Retinal pigment epithelial cell (primary cell): ENCODE data around the gene ONECUT2.
"Not testable (repeated sequence)": the region's sequence is repeated elsewhere in the genome, so short reads cannot be mapped to it uniquely, and the experiment has no call there.

ENCODE experiments used
- DNase-seq: peaks from one replicate; pipeline ENCODE4 v3.0.0-alpha.2; 2010; ENCODE audit warnings: low read depth
- H3K4me3 ChIP-seq: 2 replicates; pipeline ENCODE4 v1.5.1; 2011; ENCODE audit warnings: mild to moderate bottlenecking, low read length, control low read depth, moderate library complexity
- TF ChIP-seq, protein P1 (sequence below): conservative IDR thresholded peaks from 2 replicates; pipeline ENCODE4 v1.5.1; 2011; ENCODE audit warnings: low read depth, low read length, control low read depth, inconsistent platforms

The ONECUT2 gene

DNA sequence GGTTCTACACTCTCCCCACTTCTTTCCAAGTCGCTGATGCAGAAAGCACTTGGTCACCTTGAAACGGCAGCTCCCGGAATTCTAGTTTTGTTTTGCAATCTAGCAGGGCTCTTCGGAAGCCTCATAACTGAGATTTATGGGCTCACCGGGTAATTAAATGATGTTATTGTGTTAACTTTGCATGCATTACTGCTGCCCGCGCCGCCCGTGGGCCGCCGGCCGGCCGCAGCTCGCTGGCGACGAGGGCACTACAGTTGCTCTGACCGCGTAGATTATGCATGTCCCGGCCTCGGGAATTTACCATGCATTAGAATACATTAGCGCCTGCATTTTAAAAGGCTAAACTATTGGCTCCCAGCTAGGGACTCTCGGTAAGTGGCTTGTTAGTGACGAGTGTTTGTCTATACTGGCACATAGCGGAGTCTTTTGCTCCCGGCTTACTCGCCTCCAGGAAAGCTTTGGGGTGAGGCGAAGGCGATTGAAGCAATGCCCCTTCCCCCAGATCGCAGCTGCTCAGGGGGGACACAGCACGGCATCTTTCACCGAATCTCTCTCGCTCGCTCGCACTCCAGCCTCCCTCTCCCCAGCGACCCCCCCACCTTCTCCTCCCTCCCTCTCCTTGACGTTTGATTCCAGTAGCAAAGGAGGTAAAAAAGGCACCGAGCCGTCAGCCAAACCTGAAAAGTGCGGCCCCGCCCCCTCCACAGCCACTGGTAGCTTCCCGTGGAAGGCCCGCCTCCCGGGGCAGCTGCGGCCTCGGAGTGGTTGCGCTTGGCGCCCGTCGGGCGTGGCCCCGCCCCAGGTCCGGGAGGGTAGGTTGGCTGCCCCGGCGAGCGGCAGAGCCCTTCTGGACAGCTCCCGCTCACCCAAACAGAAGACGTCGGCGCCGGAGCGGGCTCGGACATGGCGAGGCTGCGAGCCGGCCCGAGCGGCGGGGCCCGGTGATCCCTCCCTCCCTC lies at the start of gene ONECUT2:
Gene ONECUT2, plus strand, starts transcription at position 839 of the 959 bp plus-strand sequence. CDS start 343 bp downstream, outside the sequence.
- peak; percentile 60 for DNase-seq
- TF ChIP-seq, protein P1, sequence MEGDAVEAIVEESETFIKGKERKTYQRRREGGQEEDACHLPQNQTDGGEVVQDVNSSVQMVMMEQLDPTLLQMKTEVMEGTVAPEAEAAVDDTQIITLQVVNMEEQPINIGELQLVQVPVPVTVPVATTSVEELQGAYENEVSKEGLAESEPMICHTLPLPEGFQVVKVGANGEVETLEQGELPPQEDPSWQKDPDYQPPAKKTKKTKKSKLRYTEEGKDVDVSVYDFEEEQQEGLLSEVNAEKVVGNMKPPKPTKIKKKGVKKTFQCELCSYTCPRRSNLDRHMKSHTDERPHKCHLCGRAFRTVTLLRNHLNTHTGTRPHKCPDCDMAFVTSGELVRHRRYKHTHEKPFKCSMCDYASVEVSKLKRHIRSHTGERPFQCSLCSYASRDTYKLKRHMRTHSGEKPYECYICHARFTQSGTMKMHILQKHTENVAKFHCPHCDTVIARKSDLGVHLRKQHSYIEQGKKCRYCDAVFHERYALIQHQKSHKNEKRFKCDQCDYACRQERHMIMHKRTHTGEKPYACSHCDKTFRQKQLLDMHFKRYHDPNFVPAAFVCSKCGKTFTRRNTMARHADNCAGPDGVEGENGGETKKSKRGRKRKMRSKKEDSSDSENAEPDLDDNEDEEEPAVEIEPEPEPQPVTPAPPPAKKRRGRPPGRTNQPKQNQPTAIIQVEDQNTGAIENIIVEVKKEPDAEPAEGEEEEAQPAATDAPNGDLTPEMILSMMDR = no peak
- H3K4me3 ChIP-seq = peak within 1 kb of the TSS; percentile 56

DNA sequence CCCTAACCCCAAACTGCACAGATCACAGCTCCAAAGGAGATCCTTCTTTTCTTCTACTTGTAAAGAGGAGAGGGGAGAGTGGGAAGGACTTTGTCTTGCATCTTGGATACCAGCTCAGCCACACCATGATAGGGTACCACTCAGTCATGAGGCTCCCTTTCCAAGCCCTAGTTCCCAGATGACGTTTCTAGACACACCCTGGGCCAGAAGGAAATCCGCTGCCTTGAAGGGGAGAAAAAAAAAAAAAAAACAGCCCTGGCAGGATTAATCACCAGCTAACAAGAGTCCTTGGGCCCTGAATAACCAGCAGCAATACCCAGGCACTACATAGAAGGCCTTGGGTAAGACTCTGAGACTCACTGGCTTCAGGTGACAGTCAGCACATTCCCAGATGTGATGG lies 45.9 kb upstream of the ONECUT2 start:
- H3K4me3 ChIP-seq = no peak overlapping the region
- TF ChIP-seq, protein P1 = no peak
- no peak for DNase-seq

DNA sequence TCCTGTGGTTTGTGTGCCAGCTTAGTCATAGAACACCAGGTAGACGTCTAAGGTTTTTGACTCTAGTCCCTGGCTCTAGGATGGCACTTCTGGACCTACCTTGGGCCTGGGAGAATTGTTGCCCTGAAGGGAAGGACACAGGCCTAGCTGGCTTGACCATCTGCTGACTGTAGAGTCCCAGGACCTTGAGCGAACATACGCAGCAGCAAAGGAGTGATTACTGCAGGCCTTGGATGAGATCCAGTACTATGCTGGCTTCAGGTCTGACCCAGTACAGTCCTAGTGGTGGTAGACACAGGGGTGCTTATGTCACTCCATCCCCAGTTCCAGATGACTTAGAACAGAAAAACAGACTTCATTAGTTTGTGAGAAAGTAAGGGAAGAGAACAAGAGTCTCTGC lies 45.1 kb upstream of the ONECUT2 start:
- TF ChIP-seq, protein P1 = no peak
- DNase-seq = no peak
- H3K4me3 ChIP-seq = no peak overlapping the region

DNA sequence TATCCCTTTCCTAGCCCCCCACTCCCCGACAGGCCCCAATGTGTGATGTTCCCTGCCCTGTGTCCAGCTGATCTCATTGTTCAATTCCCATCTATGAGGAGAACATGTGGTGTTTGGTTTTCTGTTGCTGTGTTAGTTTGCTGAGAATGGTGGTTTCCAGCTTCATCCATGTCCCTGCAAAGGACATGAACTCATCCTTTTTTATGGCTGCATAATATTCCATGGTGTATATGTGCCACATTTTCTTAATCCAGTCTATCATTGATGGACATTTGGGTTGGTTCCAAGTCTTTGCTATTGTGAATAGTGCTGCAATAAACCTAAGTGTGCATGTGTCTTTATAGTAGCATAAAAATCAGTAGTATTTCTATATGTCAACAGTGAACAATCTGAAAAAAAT lies 40.4 kb upstream of the ONECUT2 start:
- not testable (repeated sequence) for DNase-seq, H3K4me3 ChIP-seq

DNA sequence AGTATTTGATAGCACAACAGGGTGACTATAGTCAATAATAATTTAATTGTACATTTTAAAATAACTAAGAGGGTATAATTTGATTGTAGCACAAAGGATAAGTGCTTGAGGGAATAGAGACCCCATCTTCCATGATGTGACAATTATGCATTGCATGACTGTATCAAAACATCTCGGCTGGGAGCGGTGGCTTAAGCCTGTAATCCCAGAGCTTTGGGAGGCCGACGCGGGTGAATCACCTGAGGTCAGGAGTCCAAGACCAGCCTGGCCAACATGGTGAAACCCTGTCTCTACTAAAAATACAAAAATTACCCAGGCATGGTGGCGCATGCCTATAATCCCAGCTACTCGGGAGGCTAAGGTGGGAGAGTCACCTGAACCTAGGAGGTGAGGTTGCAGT lies 38.3 kb upstream of the ONECUT2 start:
- H3K4me3 ChIP-seq, DNase-seq: not testable (repeated sequence)

DNA sequence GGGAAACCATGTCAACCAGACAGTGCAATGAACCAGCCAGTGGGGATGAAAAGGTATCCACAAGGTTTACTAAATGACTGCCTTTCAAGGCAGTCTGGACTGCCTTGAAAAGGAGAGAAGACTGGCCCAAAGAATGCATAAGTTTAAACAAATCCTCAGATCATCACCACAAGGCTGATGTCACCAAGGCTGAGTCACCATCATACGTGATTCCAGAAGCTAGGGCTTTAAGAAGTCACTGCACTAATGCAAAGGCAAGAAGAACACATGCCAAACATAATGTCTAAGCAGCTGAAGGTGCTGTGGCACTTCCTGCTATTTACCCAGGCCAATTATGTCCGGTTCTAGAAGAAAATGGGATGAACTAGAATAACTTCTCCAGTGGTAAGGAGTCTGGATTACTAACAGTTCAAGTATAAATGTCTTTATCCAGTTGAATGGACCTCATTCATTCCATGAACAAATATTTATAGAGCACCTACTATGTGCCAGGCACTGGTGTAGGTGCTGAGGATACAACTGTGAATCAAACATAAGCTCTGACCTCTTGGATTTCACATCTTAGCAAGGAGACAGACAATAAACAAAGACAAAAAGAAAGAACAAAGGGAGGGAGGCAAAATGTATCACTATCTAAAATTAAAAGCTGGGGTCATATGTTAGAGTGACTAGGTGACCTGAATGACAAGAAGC lies 37.6 kb upstream of the ONECUT2 start:
- TF ChIP-seq, protein P1 = no peak
- DNase-seq = no peak
- H3K4me3 ChIP-seq = no peak overlapping the region

DNA sequence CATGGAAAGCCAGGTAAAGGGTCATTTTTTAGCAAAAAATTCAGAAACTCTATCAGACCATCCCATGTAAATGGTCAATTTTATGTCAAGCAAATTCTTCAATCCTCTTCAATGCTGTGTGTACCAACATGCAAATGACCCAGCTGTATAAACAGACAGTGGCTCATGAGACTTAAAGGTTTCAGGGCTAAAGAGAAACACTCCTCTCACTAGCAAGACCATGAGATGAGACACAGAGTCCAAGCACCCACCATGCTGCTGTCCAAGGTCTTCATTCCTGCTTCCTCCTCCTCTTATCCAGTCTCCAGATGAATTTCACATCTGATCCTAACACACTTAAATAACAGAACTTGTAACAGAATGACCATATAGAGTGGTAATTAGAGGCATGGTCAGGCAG lies 30.8 kb upstream of the ONECUT2 start:
- TF ChIP-seq, protein P1 = no peak
- no peak for DNase-seq
- H3K4me3 ChIP-seq = no peak overlapping the region

DNA sequence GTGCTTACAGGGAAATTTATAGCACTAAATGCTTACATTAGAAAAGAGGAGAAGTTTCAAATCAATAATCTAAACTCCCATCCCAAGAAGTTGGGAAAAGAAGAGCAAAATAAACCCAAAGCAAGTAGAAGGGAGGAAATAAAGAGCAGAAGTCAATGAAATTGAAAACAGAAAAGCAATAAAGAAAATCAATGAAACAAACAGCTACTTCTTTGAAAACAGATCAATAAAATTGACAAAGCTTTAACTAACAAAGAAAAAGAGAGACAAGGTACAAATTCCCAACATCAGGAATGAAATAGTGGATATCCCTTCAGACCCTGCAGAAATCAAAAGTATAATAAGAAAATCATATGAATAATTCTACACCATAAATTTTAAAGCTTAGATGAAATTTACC lies 25.5 kb upstream of the ONECUT2 start:
- DNase-seq = no peak
- TF ChIP-seq, protein P1 = no peak
- no peak overlapping the region for H3K4me3 ChIP-seq
